ENCODE data around the gene DNAH14. TPM values are rescaled to one million over a fixed set of nuclear protein-coding genes. Genes with fewer than 3 reads are reported as not detected.

The DNAH14 gene
- total RNA-seq, 4 donors from 2014 or later = 9.5 to 32.4 (median 14.8) TPM

DNA sequence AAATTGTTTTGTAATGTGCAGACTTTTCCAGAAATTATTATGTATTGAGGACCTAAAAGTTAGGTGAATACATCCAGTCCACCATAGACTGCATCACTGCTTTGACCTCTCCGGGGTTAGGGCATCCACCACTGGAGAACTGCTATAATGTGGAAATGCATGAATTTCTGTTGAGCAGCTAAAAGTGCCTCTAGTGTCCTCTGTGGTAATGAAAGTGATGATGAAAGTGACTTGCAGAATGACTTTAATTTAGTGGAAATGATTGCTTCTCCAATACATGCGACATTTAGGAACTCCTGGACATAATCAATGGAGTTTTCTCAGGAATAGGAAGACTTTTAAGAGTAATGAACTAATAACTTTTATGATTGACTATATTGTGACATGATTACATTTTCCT, 327.6 kb downstream of the DNAH14 start:
- no peak overlapping the region for H3K4me3 ChIP-seq
- H3K9me3 ChIP-seq = peaks cover 0 to 15% (median 0%) of the 10 kb centered on the region in 3 donors
- no peaks in the 10 kb centered on the region for H3K36me3 ChIP-seq
- no peaks in the 10 kb centered on the region for H3K27me3 ChIP-seq
- 58 to 81% methylated on average over 2 of the region's 2 CpGs for WGBS, 2 donors (ENCODE audit: low coverage in 1 of 2)
- no peaks in the 10 kb centered on the region for H3K4me1 ChIP-seq
- no peak for TF ChIP-seq POLR2AphosphoS5 (IDR thresholded peaks at IDR 0.05)
- no peak for TF ChIP-seq EP300 (IDR thresholded peaks at IDR 0.05)
- TF ChIP-seq, protein P1, sequence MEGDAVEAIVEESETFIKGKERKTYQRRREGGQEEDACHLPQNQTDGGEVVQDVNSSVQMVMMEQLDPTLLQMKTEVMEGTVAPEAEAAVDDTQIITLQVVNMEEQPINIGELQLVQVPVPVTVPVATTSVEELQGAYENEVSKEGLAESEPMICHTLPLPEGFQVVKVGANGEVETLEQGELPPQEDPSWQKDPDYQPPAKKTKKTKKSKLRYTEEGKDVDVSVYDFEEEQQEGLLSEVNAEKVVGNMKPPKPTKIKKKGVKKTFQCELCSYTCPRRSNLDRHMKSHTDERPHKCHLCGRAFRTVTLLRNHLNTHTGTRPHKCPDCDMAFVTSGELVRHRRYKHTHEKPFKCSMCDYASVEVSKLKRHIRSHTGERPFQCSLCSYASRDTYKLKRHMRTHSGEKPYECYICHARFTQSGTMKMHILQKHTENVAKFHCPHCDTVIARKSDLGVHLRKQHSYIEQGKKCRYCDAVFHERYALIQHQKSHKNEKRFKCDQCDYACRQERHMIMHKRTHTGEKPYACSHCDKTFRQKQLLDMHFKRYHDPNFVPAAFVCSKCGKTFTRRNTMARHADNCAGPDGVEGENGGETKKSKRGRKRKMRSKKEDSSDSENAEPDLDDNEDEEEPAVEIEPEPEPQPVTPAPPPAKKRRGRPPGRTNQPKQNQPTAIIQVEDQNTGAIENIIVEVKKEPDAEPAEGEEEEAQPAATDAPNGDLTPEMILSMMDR (IDR thresholded peaks at IDR 0.05) = no peak
- TF ChIP-seq POLR2A (IDR thresholded peaks at IDR 0.05) = no peak
- no peak overlapping the region for H3K27ac ChIP-seq
- no peak for ATAC-seq

DNA sequence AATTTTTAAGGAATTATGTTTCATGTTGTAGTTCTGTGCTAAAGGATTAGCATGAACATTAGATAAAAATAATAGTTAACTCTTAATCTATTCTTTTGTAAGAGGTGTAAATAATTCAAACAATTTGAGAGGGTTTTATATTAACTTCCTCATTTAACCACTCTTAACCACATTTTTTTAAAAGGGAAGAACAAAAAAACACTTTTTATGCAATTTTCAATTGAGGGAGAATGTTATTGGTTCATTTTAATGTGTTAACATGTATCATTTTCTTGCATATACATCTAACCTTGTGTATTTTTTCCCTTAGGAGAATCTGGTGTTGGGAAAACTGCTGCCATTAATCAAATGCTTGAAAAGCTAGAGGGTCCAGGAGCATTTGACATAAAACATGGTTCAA, 329.3 kb downstream of the DNAH14 start:
- no peak overlapping the region for H3K27ac ChIP-seq
- peaks cover 0 to 15% (median 0%) of the 10 kb centered on the region in 3 donors for H3K9me3 ChIP-seq
- no peaks in the 10 kb centered on the region for H3K36me3 ChIP-seq
- no peak overlapping the region for H3K4me3 ChIP-seq
- H3K4me1 ChIP-seq = no peaks in the 10 kb centered on the region
- TF ChIP-seq, protein P1 (IDR thresholded peaks at IDR 0.05) = no peak
- no peak for TF ChIP-seq EP300 (IDR thresholded peaks at IDR 0.05)
- TF ChIP-seq POLR2A (IDR thresholded peaks at IDR 0.05) = no peak
- no peak for TF ChIP-seq POLR2AphosphoS5 (IDR thresholded peaks at IDR 0.05)
- H3K27me3 ChIP-seq = no peaks in the 10 kb centered on the region
- ATAC-seq = no peak

GRCh38 chr1:225259542-225259941, 330.1 kb downstream of the DNAH14 start:
- H3K4me1 ChIP-seq = no peaks in the 10 kb centered on the region
- H3K4me3 ChIP-seq = no peak overlapping the region
- no peak for ATAC-seq
- 70 to 100% methylated on average over 1 of the region's 1 CpG for WGBS, 2 donors (ENCODE audit: low coverage in 1 of 2)
- H3K36me3 ChIP-seq = no peaks in the 10 kb centered on the region
- H3K27me3 ChIP-seq = no peaks in the 10 kb centered on the region
- no peak overlapping the region for H3K27ac ChIP-seq
- peaks cover 0 to 15% (median 0%) of the 10 kb centered on the region in 3 donors for H3K9me3 ChIP-seq
- no peak for TF ChIP-seq EP300 (IDR thresholded peaks at IDR 0.05)
- no peak for TF ChIP-seq POLR2AphosphoS5 (IDR thresholded peaks at IDR 0.05)
- no peak for TF ChIP-seq POLR2A (IDR thresholded peaks at IDR 0.05)
- TF ChIP-seq, protein P1 (IDR thresholded peaks at IDR 0.05) = no peak

GRCh38 chr1:225260319-225260718, 330.8 kb downstream of the DNAH14 start:
- 88% methylated on average over 1 of the region's 1 CpG; no CpG with 5 or more reads in 1 of the 2 donors for WGBS, 2 donors (ENCODE audit: low coverage in 1 of 2)
- Histone ChIP-seq H3K27me3 (no peaks in the 10 kb centered on the region), H3K4me3 (no peak overlapping the region), H3K4me1 (no peaks in the 10 kb centered on the region), H3K27ac (no peak overlapping the region), H3K36me3 (no peaks in the 10 kb centered on the region), H3K9me3 (peaks cover 0 to 15% (median 0%) of the 10 kb centered on the region in 3 donors)
- TF ChIP-seq, protein P1 (IDR thresholded peaks at IDR 0.05) = no peak
- ATAC-seq = no peak

- TF ChIP-seq POLR2AphosphoS5 (IDR thresholded peaks at IDR 0.05) (no peak), EP300 (IDR thresholded peaks at IDR 0.05) (no peak), POLR2A (IDR thresholded peaks at IDR 0.05) (no peak)
- TF ChIP-seq, protein P1 (IDR thresholded peaks at IDR 0.05) = no peak
- WGBS, 2 donors (ENCODE audit: low coverage in 1 of 2) = 89 to 97% methylated on average over 3 of the region's 3 CpGs
- Histone ChIP-seq H3K4me1 (no peaks in the 10 kb centered on the region), H3K9me3 (peaks cover 0 to 26% (median 0%) of the 10 kb centered on the region in 3 donors), H3K36me3 (no peaks in the 10 kb centered on the region), H3K4me3 (no peak overlapping the region), H3K27ac (no peak overlapping the region), H3K27me3 (no peaks in the 10 kb centered on the region)
- no peak for ATAC-seq
Measured at GRCh38 chr1:225277445-225277844, 348.0 kb downstream of the DNAH14 start.
